ENCODE data around the gene ZNF521.

ZNF521 gene

DNA sequence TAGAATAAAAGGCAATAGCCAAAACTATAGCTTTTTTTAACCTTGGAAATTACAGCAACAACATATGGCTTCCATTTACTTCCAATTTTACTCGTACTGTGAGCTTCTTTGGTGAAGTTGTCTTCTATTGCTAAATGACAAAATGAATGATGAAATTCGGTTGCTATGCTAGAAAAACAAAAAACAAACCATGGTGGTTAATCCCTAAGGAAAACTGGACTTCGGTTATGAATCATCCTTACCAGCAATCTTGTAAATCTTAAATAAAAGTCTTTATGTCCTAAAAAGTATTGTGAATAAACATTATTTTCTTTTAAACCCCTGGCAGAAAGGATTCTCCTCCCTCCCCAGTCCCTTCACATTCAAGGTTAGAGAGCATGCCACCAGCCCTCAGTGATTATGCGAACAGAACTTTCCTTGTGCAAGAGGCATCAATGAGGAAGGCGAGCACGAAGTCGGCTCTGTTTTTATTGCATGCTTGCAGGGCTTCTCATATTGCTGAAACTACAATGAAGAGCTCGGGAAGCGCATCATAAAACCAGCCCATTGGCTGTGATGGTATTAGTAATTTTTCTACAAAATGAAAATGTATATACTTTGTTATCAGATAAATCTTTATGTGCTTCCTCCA, 62.9 kb downstream of the ZNF521 start:
- Histone ChIP-seq H3K36me3 (ENCODE audit: control insufficient read depth in 2 of 2, insufficient read depth in 2 of 2, low read length in 2 of 2) (no peaks in the 10 kb centered on the region), H3K9me3 (ENCODE audit: control insufficient read depth in 2 of 2, low read length in 2 of 2) (no peaks in the 10 kb centered on the region), H3K4me3 (ENCODE audit: low read length in 2 of 2) (no peak overlapping the region), H3K4me1 (ENCODE audit: control insufficient read depth, insufficient read depth, low read length) (no peaks in the 10 kb centered on the region), H3K27ac (ENCODE audit: low read length) (no peak overlapping the region), H3K27me3 (ENCODE audit: control insufficient read depth in 1 of 2, insufficient read depth in 2 of 2, low read length in 2 of 2) (no peaks in the 10 kb centered on the region), H3K9ac (ENCODE audit: low read length in 2 of 2) (no peak overlapping the region)

DNA sequence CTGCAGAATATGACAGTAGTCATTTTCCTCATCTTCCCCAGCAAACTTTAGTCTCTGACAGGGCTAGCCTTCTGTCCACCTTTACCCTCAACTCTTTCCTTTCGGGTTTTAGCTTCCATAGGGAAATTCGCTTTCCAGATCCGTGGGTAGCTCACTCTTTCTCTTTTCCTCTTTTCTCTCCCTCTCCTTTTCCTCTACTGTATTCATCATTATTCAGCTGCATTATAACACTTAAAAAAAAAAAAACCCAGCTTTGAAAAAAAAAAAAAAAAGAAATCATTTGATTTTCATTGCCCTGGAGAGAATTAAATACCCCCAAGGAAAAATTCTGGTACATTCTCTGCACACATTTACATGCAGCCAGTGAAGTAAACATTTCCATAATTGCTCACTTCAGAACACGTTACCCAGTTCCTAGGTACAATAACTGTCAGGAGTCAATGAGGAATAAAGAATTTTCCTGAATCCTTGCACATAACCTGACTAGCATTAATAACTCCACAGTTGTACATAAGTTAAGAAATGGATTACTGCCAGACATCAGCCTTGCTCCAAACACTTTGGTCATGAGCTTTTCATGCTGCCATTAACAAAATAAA, 63.5 kb downstream of the ZNF521 start:
- Histone ChIP-seq H3K4me3 (ENCODE audit: low read length in 2 of 2) (no peak overlapping the region), H3K4me1 (ENCODE audit: control insufficient read depth, insufficient read depth, low read length) (no peaks in the 10 kb centered on the region), H3K36me3 (ENCODE audit: control insufficient read depth in 2 of 2, insufficient read depth in 2 of 2, low read length in 2 of 2) (no peaks in the 10 kb centered on the region), H3K9ac (ENCODE audit: low read length in 2 of 2) (no peak overlapping the region), H3K9me3 (ENCODE audit: control insufficient read depth in 2 of 2, low read length in 2 of 2) (no peaks in the 10 kb centered on the region), H3K27ac (ENCODE audit: low read length) (no peak overlapping the region), H3K27me3 (ENCODE audit: control insufficient read depth in 1 of 2, insufficient read depth in 2 of 2, low read length in 2 of 2) (no peaks in the 10 kb centered on the region)

DNA sequence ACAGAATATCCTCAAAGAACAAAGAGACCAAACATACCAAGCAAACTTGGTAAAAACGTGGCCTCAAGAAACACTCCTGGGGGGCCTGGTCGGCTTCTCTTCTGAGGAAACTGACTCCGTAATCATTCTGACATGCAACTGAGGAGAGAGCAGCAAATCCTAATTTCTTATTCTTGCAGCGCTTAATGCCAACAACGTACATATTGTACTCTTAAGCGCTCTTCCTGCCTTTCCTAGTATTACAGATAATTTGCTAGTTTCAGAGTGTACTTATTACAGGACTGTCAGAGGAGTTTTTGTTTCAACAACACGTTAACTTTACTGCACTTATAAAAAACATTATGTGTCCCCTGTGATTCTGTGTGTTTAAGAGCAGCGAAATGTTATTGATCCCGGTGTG, 64.9 kb downstream of the ZNF521 start:
- no peak overlapping the region for H3K4me3 ChIP-seq (ENCODE audit: low read length in 2 of 2)
- H3K9ac ChIP-seq (ENCODE audit: low read length in 2 of 2): no peak overlapping the region
- no peak overlapping the region for H3K27ac ChIP-seq (ENCODE audit: low read length)
- H3K27me3 ChIP-seq (ENCODE audit: control insufficient read depth in 1 of 2, insufficient read depth in 2 of 2, low read length in 2 of 2): no peaks in the 10 kb centered on the region
- no peaks in the 10 kb centered on the region for H3K4me1 ChIP-seq (ENCODE audit: control insufficient read depth, insufficient read depth, low read length)
- H3K36me3 ChIP-seq (ENCODE audit: control insufficient read depth in 2 of 2, insufficient read depth in 2 of 2, low read length in 2 of 2): no peaks in the 10 kb centered on the region
- H3K9me3 ChIP-seq (ENCODE audit: control insufficient read depth in 2 of 2, low read length in 2 of 2): no peaks in the 10 kb centered on the region

DNA sequence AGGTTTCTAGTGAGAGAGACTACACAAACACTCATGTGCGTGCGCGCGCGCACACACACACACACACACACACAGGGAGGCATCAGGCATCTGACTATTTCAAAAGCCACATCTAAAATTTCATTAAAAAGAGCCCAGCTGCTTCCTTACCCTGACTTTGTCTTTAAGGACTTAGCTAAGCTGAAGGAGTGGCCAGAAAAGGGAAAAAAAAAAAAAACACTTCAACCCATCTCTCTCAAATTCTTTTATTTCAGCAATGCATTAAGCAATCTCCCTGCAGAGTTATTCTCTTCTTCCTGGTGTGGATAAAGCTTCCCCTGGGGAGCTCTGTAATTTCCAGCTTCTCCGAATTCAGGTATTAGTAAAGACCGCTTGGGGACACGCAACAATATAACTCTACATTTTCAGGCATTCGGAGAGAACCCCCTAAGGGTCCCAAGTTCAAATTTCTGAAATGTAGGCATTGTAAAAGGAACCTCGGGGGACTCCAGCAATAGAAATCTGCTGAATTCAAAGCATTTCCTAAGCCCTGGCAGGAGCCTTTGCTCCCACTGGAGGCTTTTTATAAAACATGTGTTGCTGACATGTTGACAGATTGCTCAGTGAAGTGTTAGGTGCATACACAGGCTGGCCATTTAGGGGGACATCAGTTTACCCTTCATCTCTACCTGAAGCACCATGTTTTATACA, 67.0 kb downstream of the ZNF521 start:
- Histone ChIP-seq H3K27ac (ENCODE audit: low read length) (no peak overlapping the region), H3K36me3 (ENCODE audit: control insufficient read depth in 2 of 2, insufficient read depth in 2 of 2, low read length in 2 of 2) (no peaks in the 10 kb centered on the region), H3K4me1 (ENCODE audit: control insufficient read depth, insufficient read depth, low read length) (no peaks in the 10 kb centered on the region), H3K27me3 (ENCODE audit: control insufficient read depth in 1 of 2, insufficient read depth in 2 of 2, low read length in 2 of 2) (no peaks in the 10 kb centered on the region), H3K9me3 (ENCODE audit: control insufficient read depth in 2 of 2, low read length in 2 of 2) (no peaks in the 10 kb centered on the region), H3K4me3 (ENCODE audit: low read length in 2 of 2) (no peak overlapping the region), H3K9ac (ENCODE audit: low read length in 2 of 2) (no peak overlapping the region)

DNA sequence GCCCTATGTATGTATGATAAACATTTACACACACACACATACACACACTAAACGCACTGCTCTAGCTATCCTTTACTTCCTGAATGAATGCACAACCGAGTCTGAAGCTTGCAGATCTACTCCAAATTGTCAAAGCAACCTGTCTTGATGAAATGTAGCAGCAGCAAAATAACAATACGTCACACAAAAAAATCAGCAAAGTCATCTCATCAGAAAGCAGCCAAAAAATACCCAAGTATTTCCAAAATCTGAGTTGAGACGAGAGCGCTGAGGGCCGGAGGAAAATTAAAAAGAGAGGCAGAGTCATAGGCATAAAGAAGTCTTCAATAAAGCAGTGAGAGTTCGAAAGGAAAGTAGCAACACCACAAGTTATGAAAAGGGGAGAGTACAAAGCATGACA, 67.7 kb downstream of the ZNF521 start:
- no peak overlapping the region for H3K4me3 ChIP-seq (ENCODE audit: low read length in 2 of 2)
- no peaks in the 10 kb centered on the region for H3K36me3 ChIP-seq (ENCODE audit: control insufficient read depth in 2 of 2, insufficient read depth in 2 of 2, low read length in 2 of 2)
- H3K27me3 ChIP-seq (ENCODE audit: control insufficient read depth in 1 of 2, insufficient read depth in 2 of 2, low read length in 2 of 2): no peaks in the 10 kb centered on the region
- no peaks in the 10 kb centered on the region for H3K4me1 ChIP-seq (ENCODE audit: control insufficient read depth, insufficient read depth, low read length)
- no peaks in the 10 kb centered on the region for H3K9me3 ChIP-seq (ENCODE audit: control insufficient read depth in 2 of 2, low read length in 2 of 2)
- H3K27ac ChIP-seq (ENCODE audit: low read length): no peak overlapping the region
- H3K9ac ChIP-seq (ENCODE audit: low read length in 2 of 2): no peak overlapping the region

DNA sequence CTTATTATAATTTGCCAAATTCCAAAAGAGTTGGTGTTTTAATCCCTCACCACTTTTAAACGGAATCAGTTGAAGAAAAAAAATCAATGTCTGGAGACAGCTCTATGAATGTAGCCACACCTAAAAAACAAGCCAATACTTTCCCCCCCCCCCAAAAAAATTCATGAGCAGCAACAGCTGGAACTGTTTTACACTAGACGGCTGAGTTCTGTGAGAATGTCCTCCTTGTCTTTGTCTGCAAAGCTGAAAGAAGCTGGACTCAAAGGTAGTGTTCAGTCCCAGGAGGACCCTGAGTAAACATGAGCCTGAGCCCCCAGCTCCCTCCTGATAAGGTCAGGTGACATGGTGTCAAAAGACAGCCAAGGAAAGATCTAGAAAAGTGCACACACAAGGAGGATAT, 68.2 kb downstream of the ZNF521 start:
- H3K36me3 ChIP-seq (ENCODE audit: control insufficient read depth in 2 of 2, insufficient read depth in 2 of 2, low read length in 2 of 2): no peaks in the 10 kb centered on the region
- no peak overlapping the region for H3K9ac ChIP-seq (ENCODE audit: low read length in 2 of 2)
- no peak overlapping the region for H3K4me3 ChIP-seq (ENCODE audit: low read length in 2 of 2)
- no peak overlapping the region for H3K27ac ChIP-seq (ENCODE audit: low read length)
- no peaks in the 10 kb centered on the region for H3K9me3 ChIP-seq (ENCODE audit: control insufficient read depth in 2 of 2, low read length in 2 of 2)
- H3K27me3 ChIP-seq (ENCODE audit: control insufficient read depth in 1 of 2, insufficient read depth in 2 of 2, low read length in 2 of 2): no peaks in the 10 kb centered on the region
- H3K4me1 ChIP-seq (ENCODE audit: control insufficient read depth, insufficient read depth, low read length): no peaks in the 10 kb centered on the region

DNA sequence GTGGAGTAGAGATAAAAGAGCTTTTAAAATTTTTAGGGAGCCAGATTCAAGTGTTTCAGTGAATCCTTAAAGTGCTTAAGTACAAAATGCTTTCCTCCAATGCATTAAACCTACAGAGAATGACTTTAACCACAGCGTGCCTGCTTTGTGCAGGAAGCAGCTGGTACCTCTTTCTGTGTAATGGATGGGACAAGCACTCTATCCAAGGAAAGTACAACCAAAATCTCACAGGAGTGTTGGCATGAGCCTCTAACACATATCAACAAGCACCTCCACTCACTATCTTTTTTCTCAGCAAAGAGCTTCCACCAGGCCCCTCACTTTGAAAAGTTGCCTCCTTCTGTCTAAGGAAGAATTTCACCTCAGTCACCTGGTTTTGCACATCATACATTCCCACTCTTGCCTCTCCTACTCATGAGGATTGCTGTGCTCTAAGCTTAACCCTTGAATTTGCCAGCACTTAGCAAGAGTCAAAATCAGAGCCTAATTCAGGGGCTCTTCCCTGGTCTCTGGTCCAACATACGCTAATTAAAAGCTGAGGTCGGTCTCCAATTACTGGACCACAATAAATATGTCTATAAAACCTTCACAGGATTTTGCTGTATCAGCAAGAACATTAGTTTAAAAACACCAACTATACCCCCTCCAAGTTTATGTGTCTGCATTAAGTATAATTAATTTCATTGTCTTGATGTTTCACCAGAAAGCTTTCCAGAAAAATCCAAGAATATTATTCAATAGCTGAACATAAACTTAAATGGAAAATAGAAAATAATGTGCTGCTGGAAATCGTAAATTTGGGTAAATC, 68.9 kb downstream of the ZNF521 start:
- no peaks in the 10 kb centered on the region for H3K27me3 ChIP-seq (ENCODE audit: control insufficient read depth in 1 of 2, insufficient read depth in 2 of 2, low read length in 2 of 2)
- H3K4me3 ChIP-seq (ENCODE audit: low read length in 2 of 2): no peak overlapping the region
- no peaks in the 10 kb centered on the region for H3K9me3 ChIP-seq (ENCODE audit: control insufficient read depth in 2 of 2, low read length in 2 of 2)
- no peak overlapping the region for H3K27ac ChIP-seq (ENCODE audit: low read length)
- no peaks in the 10 kb centered on the region for H3K4me1 ChIP-seq (ENCODE audit: control insufficient read depth, insufficient read depth, low read length)
- no peak overlapping the region for H3K9ac ChIP-seq (ENCODE audit: low read length in 2 of 2)
- no peaks in the 10 kb centered on the region for H3K36me3 ChIP-seq (ENCODE audit: control insufficient read depth in 2 of 2, insufficient read depth in 2 of 2, low read length in 2 of 2)

DNA sequence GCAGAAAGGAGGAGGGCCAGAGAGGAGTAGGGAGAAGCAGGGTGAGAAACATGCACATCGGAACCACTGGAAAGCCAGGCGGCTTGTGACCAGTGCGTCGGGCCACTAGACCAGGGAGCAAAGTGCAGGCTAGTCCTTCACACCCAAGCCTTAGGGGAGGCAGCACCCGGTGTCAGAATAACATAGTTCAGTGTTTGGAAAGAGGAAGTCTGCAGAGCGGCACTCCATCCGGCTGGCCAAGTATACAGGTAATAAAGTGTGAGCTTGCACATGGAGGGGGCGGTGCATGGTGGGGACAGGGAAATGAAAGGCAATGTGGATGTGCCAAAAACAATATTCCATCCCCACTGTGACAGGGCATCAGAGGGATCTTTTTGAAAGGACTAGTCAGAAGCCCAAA, 69.7 kb downstream of the ZNF521 start:
- no peaks in the 10 kb centered on the region for H3K4me1 ChIP-seq (ENCODE audit: control insufficient read depth, insufficient read depth, low read length)
- no peaks in the 10 kb centered on the region for H3K36me3 ChIP-seq (ENCODE audit: control insufficient read depth in 2 of 2, insufficient read depth in 2 of 2, low read length in 2 of 2)
- no peaks in the 10 kb centered on the region for H3K9me3 ChIP-seq (ENCODE audit: control insufficient read depth in 2 of 2, low read length in 2 of 2)
- H3K9ac ChIP-seq (ENCODE audit: low read length in 2 of 2): no peak overlapping the region
- no peaks in the 10 kb centered on the region for H3K27me3 ChIP-seq (ENCODE audit: control insufficient read depth in 1 of 2, insufficient read depth in 2 of 2, low read length in 2 of 2)
- no peak overlapping the region for H3K4me3 ChIP-seq (ENCODE audit: low read length in 2 of 2)
- no peak overlapping the region for H3K27ac ChIP-seq (ENCODE audit: low read length)

DNA sequence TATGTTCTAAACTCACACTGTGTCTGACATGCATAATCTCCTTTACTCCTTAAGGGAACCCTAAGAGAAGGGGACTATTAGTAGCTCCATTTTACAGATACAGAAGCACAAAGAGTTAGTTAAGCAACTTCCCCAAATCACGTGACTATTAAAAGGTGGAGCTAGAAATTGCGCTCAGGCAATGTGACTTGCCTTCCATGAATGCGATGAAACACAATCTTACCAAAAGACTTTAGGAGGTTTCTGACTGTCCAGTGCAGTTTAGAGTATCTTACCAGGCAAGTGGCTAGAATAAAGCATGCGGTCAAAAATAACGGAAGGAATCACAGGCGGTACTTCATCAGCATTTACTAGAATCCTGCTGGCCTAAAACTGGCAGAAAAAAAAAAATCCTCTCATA, 70.4 kb downstream of the ZNF521 start:
- no peak overlapping the region for H3K27ac ChIP-seq (ENCODE audit: low read length)
- no peaks in the 10 kb centered on the region for H3K27me3 ChIP-seq (ENCODE audit: control insufficient read depth in 1 of 2, insufficient read depth in 2 of 2, low read length in 2 of 2)
- H3K4me1 ChIP-seq (ENCODE audit: control insufficient read depth, insufficient read depth, low read length): no peaks in the 10 kb centered on the region
- no peak overlapping the region for H3K9ac ChIP-seq (ENCODE audit: low read length in 2 of 2)
- no peaks in the 10 kb centered on the region for H3K9me3 ChIP-seq (ENCODE audit: control insufficient read depth in 2 of 2, low read length in 2 of 2)
- no peaks in the 10 kb centered on the region for H3K36me3 ChIP-seq (ENCODE audit: control insufficient read depth in 2 of 2, insufficient read depth in 2 of 2, low read length in 2 of 2)
- no peak overlapping the region for H3K4me3 ChIP-seq (ENCODE audit: low read length in 2 of 2)

DNA sequence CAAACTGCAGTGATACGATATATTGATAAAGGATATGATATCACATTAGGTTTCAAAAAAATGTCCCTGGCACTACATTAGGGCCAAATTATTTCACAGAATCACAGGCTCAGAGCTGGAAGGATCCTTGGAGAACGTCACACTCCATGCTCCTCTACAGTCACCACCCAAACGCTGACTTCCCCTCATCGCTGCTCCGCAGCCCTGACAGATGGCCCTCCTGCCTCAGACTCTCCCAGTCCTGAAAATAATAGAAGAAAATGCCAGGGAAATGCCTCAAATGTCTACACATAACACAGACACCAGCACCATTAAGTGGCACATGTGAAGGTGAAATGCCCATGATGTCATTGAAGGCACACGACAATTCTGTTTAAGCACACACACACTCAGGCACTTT, 72.0 kb downstream of the ZNF521 start:
- Histone ChIP-seq H3K4me3 (ENCODE audit: low read length in 2 of 2) (no peak overlapping the region), H3K9ac (ENCODE audit: low read length in 2 of 2) (no peak overlapping the region), H3K4me1 (ENCODE audit: control insufficient read depth, insufficient read depth, low read length) (no peaks in the 10 kb centered on the region), H3K27me3 (ENCODE audit: control insufficient read depth in 1 of 2, insufficient read depth in 2 of 2, low read length in 2 of 2) (no peaks in the 10 kb centered on the region), H3K9me3 (ENCODE audit: control insufficient read depth in 2 of 2, low read length in 2 of 2) (no peaks in the 10 kb centered on the region), H3K27ac (ENCODE audit: low read length) (no peak overlapping the region), H3K36me3 (ENCODE audit: control insufficient read depth in 2 of 2, insufficient read depth in 2 of 2, low read length in 2 of 2) (no peaks in the 10 kb centered on the region)
